ENCODE data around the gene ADCY10. TPM values are rescaled to one million over a fixed set of nuclear protein-coding genes. Genes with fewer than 3 reads are reported as not detected.
A peak's percentile ranks its signal among the peaks of the same experiment; 100 is the strongest.

Gene ADCY10
- total and polyA plus RNA-seq, 2 of the 4 experiments (the other 2 are of a cell fraction), result under 0.01 to 0.03 TPM

DNA sequence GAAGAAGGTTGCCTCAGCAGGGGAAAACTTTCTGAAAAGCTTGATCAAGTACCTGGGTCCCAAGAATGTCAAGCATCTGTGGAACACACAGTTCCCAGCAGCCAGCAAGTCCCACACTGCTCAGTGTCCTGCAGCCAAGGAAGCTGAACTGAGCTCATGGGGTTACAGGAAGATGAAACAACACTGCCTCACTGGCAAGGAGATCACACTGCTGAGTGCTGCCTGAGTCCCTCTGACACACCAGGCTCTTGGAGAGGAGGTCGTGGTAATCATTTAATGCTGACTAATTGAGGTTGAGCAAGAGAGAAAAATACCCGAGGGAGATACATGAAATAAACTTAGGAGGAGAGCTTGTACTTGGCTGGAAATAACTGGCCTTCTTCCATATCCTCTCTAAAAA lies 116.9 kb downstream of the ADCY10 start:
- Histone ChIP-seq H3K9ac (ENCODE audit: low read depth, low read length) (no peak overlapping the region), H2AFZ (replicated peaks; ENCODE audit: low read length, poor library complexity) (peak overlapping the region; percentile 39), H3K27ac (ENCODE audit: insufficient read depth, low read length) (peak overlapping the region; percentile 18), H3K4ac (ENCODE audit: low read depth, low read length) (peak overlapping the region; percentile 44), H4K91ac (ENCODE audit: insufficient read depth, low read depth, low read length) (no peak overlapping the region), H3K18ac (ENCODE audit: low read depth, low read length) (no peak overlapping the region), H2BK5ac (ENCODE audit: low read depth, low read length, poor library complexity, severe bottlenecking) (peak overlapping the region; percentile 56), H3K9me1 (ENCODE audit: insufficient read depth, low read length) (peaks cover 12% of the 10 kb centered on the region), H2BK15ac (ENCODE audit: low read depth, low read length) (no peak overlapping the region; the same call in 2 of the 3 replicates), H2BK120ac (ENCODE audit: low read depth, low read length) (peak overlapping the region; percentile 45), H3K27me3 (ENCODE audit: control insufficient read depth, insufficient read depth, low read length) (no peaks in the 10 kb centered on the region), H2BK20ac (ENCODE audit: low read depth, low read length) (0 out of 2 replicates have a peak overlapping the region, but pooled peaks have one; percentile 38), H4K5ac (ENCODE audit: low read depth, low read length) (no peak overlapping the region), H3K9me3 (ENCODE audit: control insufficient read depth, insufficient read depth, low read length) (no peaks in the 10 kb centered on the region), H4K20me1 (ENCODE audit: insufficient read depth, low read length) (peaks cover 3% of the 10 kb centered on the region), H3K14ac (replicated peaks; ENCODE audit: low read depth, low read length) (peak overlapping the region; percentile 38), H2AK9ac (replicated peaks; ENCODE audit: low read depth, low read length, poor library complexity) (peak overlapping the region; percentile 22), H3K4me3 (ENCODE audit: insufficient read depth, low read depth, low read length) (no peak overlapping the region), H3K56ac (ENCODE audit: extremely low read depth, insufficient read depth, low read length) (no peak overlapping the region), H3K36me3 (ENCODE audit: control insufficient read depth, insufficient read depth, low read length) (0 out of 2 replicates have a peak, but pooled peaks cover 1% of the 10 kb centered on the region), H2AK5ac (ENCODE audit: low read depth, low read length) (0 out of 2 replicates have a peak overlapping the region, but pooled peaks have one; percentile 2), H4K8ac (ENCODE audit: low read depth in 2 of 2, low read length in 2 of 2) (peak overlapping the region in 1 of 2 experiments; percentile 77; a peak in 1 of 4 replicates), H3K79me1 (ENCODE audit: low read depth in 1 of 2, low read length in 2 of 2) (peaks cover 0 to 28% of the 10 kb centered on the region in 2 experiments; a peak in 2 of 4 replicates), H3K4me1 (ENCODE audit: control insufficient read depth, insufficient read depth, low read length) (peaks cover 16% of the 10 kb centered on the region), H3K23ac (ENCODE audit: low read depth, low read length) (peak overlapping the region; percentile 30; the same call in 1 of the 2 replicates), H3K4me2 (ENCODE audit: low read depth, low read length) (peak overlapping the region; percentile 2)
- WGBS, 2 experiments (ENCODE audit: extremely low coverage in 2 of 2, insufficient read length in 1 of 2), result no CpG with 5 or more reads among the region's 2 CpGs
- DNase-seq, result peak; percentile 99
- ChIA-PET CTCF (interaction anchor here (0.6 to 1.9 kb wide), 8 partner anchors 10 to 1833 kb away, joined by 3 to 6 read pairs (median 3); no protein-coding TSS in a partner anchor), POLR2A (ENCODE audit: unreplicated experiment) (interaction anchor here (0.7 kb wide), 1 partner anchor 83 kb away, joined by 3 read pairs; no protein-coding TSS in a partner anchor)
- BruUV-seq (replicated peaks), result no TSS peak
- intact Hi-C loops (cut with micrococcal nuclease) (no loop called here), in situ Hi-C loops (cut with MboI; ENCODE audit: low sequenced_read_pairs) (loop anchor here (5.0 kb wide), 1 partner anchor 75 kb away; the partner anchor contains the start of gene MPZL1), dilution Hi-C loops (cut with HindIII; ENCODE audit: low sequenced_read_pairs, unreplicated experiment) (no loop called here)
- peak; percentile 92 for ATAC-seq (ENCODE audit: low read depth)
- TF ChIP-seq RCOR1 (IDR thresholded peaks at IDR 0.05; ENCODE audit: insufficient replicate concordance, low read length), result no peak
- TF ChIP-seq, protein P1, sequence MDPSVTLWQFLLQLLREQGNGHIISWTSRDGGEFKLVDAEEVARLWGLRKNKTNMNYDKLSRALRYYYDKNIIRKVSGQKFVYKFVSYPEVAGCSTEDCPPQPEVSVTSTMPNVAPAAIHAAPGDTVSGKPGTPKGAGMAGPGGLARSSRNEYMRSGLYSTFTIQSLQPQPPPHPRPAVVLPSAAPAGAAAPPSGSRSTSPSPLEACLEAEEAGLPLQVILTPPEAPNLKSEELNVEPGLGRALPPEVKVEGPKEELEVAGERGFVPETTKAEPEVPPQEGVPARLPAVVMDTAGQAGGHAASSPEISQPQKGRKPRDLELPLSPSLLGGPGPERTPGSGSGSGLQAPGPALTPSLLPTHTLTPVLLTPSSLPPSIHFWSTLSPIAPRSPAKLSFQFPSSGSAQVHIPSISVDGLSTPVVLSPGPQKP (IDR thresholded peaks at IDR 0.05; ENCODE audit: borderline replicate concordance, low read depth, low read length), result no peak
- TF ChIP-seq, protein P2, sequence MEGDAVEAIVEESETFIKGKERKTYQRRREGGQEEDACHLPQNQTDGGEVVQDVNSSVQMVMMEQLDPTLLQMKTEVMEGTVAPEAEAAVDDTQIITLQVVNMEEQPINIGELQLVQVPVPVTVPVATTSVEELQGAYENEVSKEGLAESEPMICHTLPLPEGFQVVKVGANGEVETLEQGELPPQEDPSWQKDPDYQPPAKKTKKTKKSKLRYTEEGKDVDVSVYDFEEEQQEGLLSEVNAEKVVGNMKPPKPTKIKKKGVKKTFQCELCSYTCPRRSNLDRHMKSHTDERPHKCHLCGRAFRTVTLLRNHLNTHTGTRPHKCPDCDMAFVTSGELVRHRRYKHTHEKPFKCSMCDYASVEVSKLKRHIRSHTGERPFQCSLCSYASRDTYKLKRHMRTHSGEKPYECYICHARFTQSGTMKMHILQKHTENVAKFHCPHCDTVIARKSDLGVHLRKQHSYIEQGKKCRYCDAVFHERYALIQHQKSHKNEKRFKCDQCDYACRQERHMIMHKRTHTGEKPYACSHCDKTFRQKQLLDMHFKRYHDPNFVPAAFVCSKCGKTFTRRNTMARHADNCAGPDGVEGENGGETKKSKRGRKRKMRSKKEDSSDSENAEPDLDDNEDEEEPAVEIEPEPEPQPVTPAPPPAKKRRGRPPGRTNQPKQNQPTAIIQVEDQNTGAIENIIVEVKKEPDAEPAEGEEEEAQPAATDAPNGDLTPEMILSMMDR (conservative IDR thresholded peaks at IDR 0.05; ENCODE audit: low read depth, low read length), result peak; percentile 22; the same call in 1 of the 2 replicates
- TF ChIP-seq POLR2A (IDR thresholded peaks at IDR 0.05; ENCODE audit: low read depth, low read length), result peak; percentile 53; the same call in 1 of the 2 replicates
- TF ChIP-seq BHLHE40 (IDR thresholded peaks at IDR 0.05; ENCODE audit: low read depth, low read length), result peak; percentile 56; the same call in 1 of the 2 replicates
- no peak for TF ChIP-seq RFX5 (IDR thresholded peaks at IDR 0.05; ENCODE audit: low read depth, low read length)
- no peak for TF ChIP-seq CHD1 (IDR thresholded peaks at IDR 0.05; ENCODE audit: low read depth, low read length)
- TF ChIP-seq SMC3 (IDR thresholded peaks at IDR 0.05; ENCODE audit: low read depth, low read length), result no peak; the same call in 1 of the 2 replicates
- TF ChIP-seq NFE2L2 (IDR thresholded peaks at IDR 0.05; ENCODE audit: low read depth, low read length), result peak; percentile 91
- peak; percentile 51; the same call in 1 of the 2 replicates for TF ChIP-seq MXI1 (IDR thresholded peaks at IDR 0.05; ENCODE audit: borderline replicate concordance, low read depth, low read length)
- TF ChIP-seq CEBPB (IDR thresholded peaks at IDR 0.05; ENCODE audit: low read depth, low read length), result peak; percentile 98
- TF ChIP-seq FOS (IDR thresholded peaks at IDR 0.05; ENCODE audit: low read depth, low read length), result peak; percentile 81
- peak; percentile 82 for TF ChIP-seq MAFK (IDR thresholded peaks at IDR 0.05; ENCODE audit: low read depth, low read length)
- TF ChIP-seq, protein P3, sequence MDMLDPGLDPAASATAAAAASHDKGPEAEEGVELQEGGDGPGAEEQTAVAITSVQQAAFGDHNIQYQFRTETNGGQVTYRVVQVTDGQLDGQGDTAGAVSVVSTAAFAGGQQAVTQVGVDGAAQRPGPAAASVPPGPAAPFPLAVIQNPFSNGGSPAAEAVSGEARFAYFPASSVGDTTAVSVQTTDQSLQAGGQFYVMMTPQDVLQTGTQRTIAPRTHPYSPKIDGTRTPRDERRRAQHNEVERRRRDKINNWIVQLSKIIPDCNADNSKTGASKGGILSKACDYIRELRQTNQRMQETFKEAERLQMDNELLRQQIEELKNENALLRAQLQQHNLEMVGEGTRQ (IDR thresholded peaks at IDR 0.05; ENCODE audit: low read depth, low read length), result no peak
- peak; percentile 50 for TF ChIP-seq RAD21 (IDR thresholded peaks at IDR 0.05; ENCODE audit: low read length)

Data from IMR-90 (cell line).